Keratinocyte (primary cell): ENCODE measurements around the gene ABO. TPM values are rescaled to one million over a fixed set of nuclear protein-coding genes. Genes with fewer than 3 reads are reported as not detected.

Source experiments
- DNase-seq: peaks from one replicate; pipeline ENCODE4 v3.0.0-alpha.2; 2011; ENCODE audit warnings: low read depth, missing footprints, low spot score
- FAIRE-seq: peaks from 2 replicates; lab custom pipeline; 2011; peaks lifted over from hg19 to GRCh38; lab: Jason Lieb, UNC
- H2AFZ ChIP-seq: 2 replicates; pipeline ENCODE4 v1.6.0; 2012; ENCODE audit warnings: low read length, control low read depth, inconsistent platforms; ENCODE audit not compliant: control insufficient read depth
- H3K27ac ChIP-seq: 2 replicates; pipeline ENCODE4 v1.5.1; 2011; ENCODE audit warnings: low read length; ENCODE audit not compliant: control insufficient read depth, insufficient read depth
- H3K27me3 ChIP-seq: 3 replicates; pipeline ENCODE4 v1.6.0; 2011; ENCODE audit warnings: low read length; ENCODE audit not compliant: control insufficient read depth, insufficient read depth; ENCODE audit errors: extremely low read depth
- H3K36me3 ChIP-seq, 2 experiments: 2 replicates in 1 of 2; 3 replicates in 1 of 2; pipeline ENCODE4 v1.5.1; 2011; ENCODE audit warnings: low read length in 2 of 2, mild to moderate bottlenecking in 1 of 2; ENCODE audit not compliant: control insufficient read depth in 2 of 2, insufficient read depth in 2 of 2; ENCODE audit errors: extremely low read depth in 1 of 2
- H3K4me1 ChIP-seq: 3 replicates; pipeline ENCODE4 v1.5.1; 2011; ENCODE audit warnings: low read length; ENCODE audit not compliant: control insufficient read depth, insufficient read depth; ENCODE audit errors: extremely low read depth
- H3K4me2 ChIP-seq: 3 replicates; pipeline ENCODE4 v1.6.0; 2011; ENCODE audit warnings: low read depth, low read length; ENCODE audit not compliant: control insufficient read depth, insufficient read depth; ENCODE audit errors: extremely low read depth
- H3K4me3 ChIP-seq, 3 experiments: fragments of 200-600 bp in 1 of 3; sonication (generic) in 1 of 3; 2 replicates in 2 of 3; 3 replicates in 1 of 3; pipeline ENCODE4 v1.5.1; 2011 to 2016; ENCODE audit warnings: low read length in 3 of 3, mild to moderate bottlenecking in 3 of 3, control low read depth in 2 of 3, inconsistent platforms in 1 of 3, low read depth in 1 of 3, mixed read lengths in 1 of 3, mixed run types in 1 of 3, moderate library complexity in 1 of 3; ENCODE audit not compliant: control insufficient read depth in 2 of 3, insufficient read depth in 2 of 3; ENCODE audit errors: extremely low read depth in 1 of 3
- H3K79me2 ChIP-seq: 2 replicates; pipeline ENCODE4 v1.6.0; 2012; ENCODE audit warnings: low read length; ENCODE audit not compliant: control insufficient read depth, insufficient read depth
- H3K9ac ChIP-seq: 3 replicates; pipeline ENCODE4 v1.6.0; 2011; ENCODE audit warnings: low read length; ENCODE audit not compliant: control insufficient read depth, insufficient read depth; ENCODE audit errors: extremely low read depth
- H3K9me1 ChIP-seq: 3 replicates; pipeline ENCODE4 v1.6.0; 2011; ENCODE audit warnings: low read length; ENCODE audit not compliant: control insufficient read depth, insufficient read depth; ENCODE audit errors: extremely low read depth
- H3K9me3 ChIP-seq: 2 replicates; pipeline ENCODE4 v1.5.1; 2012; ENCODE audit warnings: low read depth, low read length; ENCODE audit not compliant: control insufficient read depth
- H4K20me1 ChIP-seq: 3 replicates; pipeline ENCODE4 v1.6.0; 2011; ENCODE audit warnings: low read length; ENCODE audit not compliant: control insufficient read depth, insufficient read depth; ENCODE audit errors: extremely low read depth
- EZH2 ChIP-seq: IDR thresholded peaks from one replicate; pipeline ENCODE4 v1.6.1; 2012; ENCODE audit warnings: inconsistent platforms, mild to moderate bottlenecking, low read length, moderate library complexity
- dilution Hi-C: fragments of 300-500 bp; cut with MboI; formaldehyde crosslinking; loops from one replicate; pipeline ENCODE4 v1.7.0; 2020; ENCODE audit warnings: low sequenced_read_pairs; ENCODE audit not compliant: extremely low pct_ligation_motif_present
- polyA plus RNA-seq, 5 experiments: library from polyadenylated mRNA; depleted of rRNA in 3 of 5; stranded (reverse) in 3 of 5; stranded (forward) in 1 of 5; unstranded in 1 of 5; fragments of >200 nt; gene quantifications; 1 replicate in 1 of 5; 2 replicates in 3 of 5; 3 replicates in 1 of 5; pipeline versions ENCODE4 v1.2.1 to v1.2.3, GENCODE V29; 2011 to 2012; ENCODE audit warnings: missing spikeins in 2 of 5, low read depth in 1 of 5, low replicate concordance in 1 of 5
- TF ChIP-seq, protein P1 (sequence below), 3 experiments: IDR thresholded peaks in 1 of 3; conservative IDR thresholded peaks in 1 of 3; optimal IDR thresholded peaks in 1 of 3; 2 replicates in 2 of 3; 3 replicates in 1 of 3; pipeline versions ENCODE3 to v1.5.1; 2011; ENCODE audit warnings: low read length in 3 of 3, mild to moderate bottlenecking in 3 of 3, moderate library complexity in 2 of 3, control low read depth in 1 of 3, inconsistent platforms in 1 of 3; ENCODE audit not compliant: insufficient read depth in 2 of 3; ENCODE audit errors: extremely low read depth in 1 of 3

ABO gene
- polyA plus RNA-seq, 1 donor (not counting 4 experiments of a cell fraction or from before 2014, with no cell fraction given): not detected

DNA sequence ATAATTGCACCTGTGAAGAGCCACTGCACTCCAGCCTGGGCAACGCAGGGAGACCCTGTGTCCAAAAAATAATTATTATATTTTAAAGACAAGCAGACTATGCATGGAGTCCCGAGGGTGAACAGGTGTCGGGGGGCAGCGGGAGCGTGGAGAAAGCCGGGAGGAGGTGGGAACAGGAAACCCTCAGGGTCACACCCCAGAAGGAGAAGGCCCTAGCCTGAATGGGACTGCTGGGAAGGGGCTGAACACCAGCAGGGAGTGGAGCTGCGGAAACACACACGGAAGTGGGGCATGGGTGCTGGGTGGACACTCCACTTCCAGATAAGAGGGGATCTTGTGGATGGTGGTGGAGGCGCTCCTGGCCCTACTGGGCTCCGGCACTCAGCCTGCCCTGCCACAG lies 48.2 kb upstream of the ABO start:
- Histone ChIP-seq H3K9ac (no peak overlapping the region), H3K36me3 (no peaks in the 10 kb centered on the region), H3K9me1 (no peaks in the 10 kb centered on the region), H4K20me1 (no peaks in the 10 kb centered on the region), H3K4me1 (no peaks in the 10 kb centered on the region), H2AFZ (no peak overlapping the region), H3K79me2 (no peaks in the 10 kb centered on the region), H3K4me2 (no peak overlapping the region), H3K4me3 (no peak overlapping the region), H3K9me3 (no peaks in the 10 kb centered on the region), H3K27ac (no peak overlapping the region), H3K27me3 (peaks cover 8% of the 10 kb centered on the region)
- TF ChIP-seq EZH2: no peak
- TF ChIP-seq, protein P1, sequence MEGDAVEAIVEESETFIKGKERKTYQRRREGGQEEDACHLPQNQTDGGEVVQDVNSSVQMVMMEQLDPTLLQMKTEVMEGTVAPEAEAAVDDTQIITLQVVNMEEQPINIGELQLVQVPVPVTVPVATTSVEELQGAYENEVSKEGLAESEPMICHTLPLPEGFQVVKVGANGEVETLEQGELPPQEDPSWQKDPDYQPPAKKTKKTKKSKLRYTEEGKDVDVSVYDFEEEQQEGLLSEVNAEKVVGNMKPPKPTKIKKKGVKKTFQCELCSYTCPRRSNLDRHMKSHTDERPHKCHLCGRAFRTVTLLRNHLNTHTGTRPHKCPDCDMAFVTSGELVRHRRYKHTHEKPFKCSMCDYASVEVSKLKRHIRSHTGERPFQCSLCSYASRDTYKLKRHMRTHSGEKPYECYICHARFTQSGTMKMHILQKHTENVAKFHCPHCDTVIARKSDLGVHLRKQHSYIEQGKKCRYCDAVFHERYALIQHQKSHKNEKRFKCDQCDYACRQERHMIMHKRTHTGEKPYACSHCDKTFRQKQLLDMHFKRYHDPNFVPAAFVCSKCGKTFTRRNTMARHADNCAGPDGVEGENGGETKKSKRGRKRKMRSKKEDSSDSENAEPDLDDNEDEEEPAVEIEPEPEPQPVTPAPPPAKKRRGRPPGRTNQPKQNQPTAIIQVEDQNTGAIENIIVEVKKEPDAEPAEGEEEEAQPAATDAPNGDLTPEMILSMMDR (optimal IDR thresholded peaks at IDR 0.05 in 1 of 3, IDR thresholded peaks at IDR 0.05 in 1 of 3, conservative IDR thresholded peaks at IDR 0.05 in 1 of 3; ENCODE audit: extremely low read depth in 1 of 3, insufficient read depth in 2 of 3, low read length in 3 of 3): no peak
- dilution Hi-C loops: no loop called here
- no peak for DNase-seq
- FAIRE-seq: no peak

DNA sequence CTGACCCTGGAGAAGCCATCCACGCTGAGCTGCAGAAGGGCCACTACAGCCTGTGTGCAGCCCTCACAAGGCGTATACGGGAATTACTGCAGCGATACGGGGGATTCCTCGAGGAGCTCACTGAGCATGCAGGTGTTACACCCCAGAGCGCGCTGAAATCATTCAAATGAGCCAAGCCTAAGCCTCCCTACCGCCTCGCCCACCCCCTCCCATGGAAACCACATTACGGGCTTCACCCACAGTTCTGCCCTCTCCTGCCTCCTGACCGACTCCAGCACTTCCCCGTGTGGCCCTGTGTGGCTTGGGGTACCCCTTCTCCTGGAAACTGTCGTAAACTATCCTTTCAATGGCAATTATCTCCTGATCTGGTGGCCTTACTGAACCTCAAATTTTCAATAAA lies 47.7 kb upstream of the ABO start:
- dilution Hi-C loops: no loop called here
- Histone ChIP-seq H3K27me3 (peaks cover 8% of the 10 kb centered on the region), H4K20me1 (no peaks in the 10 kb centered on the region), H3K4me3 (no peak overlapping the region), H2AFZ (no peak overlapping the region), H3K9me1 (no peaks in the 10 kb centered on the region), H3K36me3 (no peaks in the 10 kb centered on the region), H3K4me2 (no peak overlapping the region), H3K79me2 (no peaks in the 10 kb centered on the region), H3K27ac (no peak overlapping the region), H3K9me3 (no peaks in the 10 kb centered on the region), H3K4me1 (no peaks in the 10 kb centered on the region), H3K9ac (no peak overlapping the region)
- no peak for DNase-seq
- no peak for TF ChIP-seq EZH2
- TF ChIP-seq, protein P1 (optimal IDR thresholded peaks at IDR 0.05 in 1 of 3, IDR thresholded peaks at IDR 0.05 in 1 of 3, conservative IDR thresholded peaks at IDR 0.05 in 1 of 3; ENCODE audit: extremely low read depth in 1 of 3, insufficient read depth in 2 of 3, low read length in 3 of 3): no peak
- FAIRE-seq: no peak
